Esophagus muscularis mucosa (tissue), 4 donors: Measurements from ENCODE around the gene CCNY. TPM values are rescaled to one million over a fixed set of nuclear protein-coding genes. Genes with fewer than 3 reads are reported as not detected.

Experiments
- DNase-seq: peaks from one replicate; pipeline ENCODE4 v3.0.0-alpha.2; 2017; ENCODE audit errors: extremely low spot score
- H3K27ac ChIP-seq, 4 donors: fragments of 200-600 bp; sonication (generic); replicated peaks in 1 of 4; 1 replicate in 3 of 4; 2 replicates in 1 of 4; pipeline ENCODE4 v1.5.1; 2016 to 2019; ENCODE audit warnings: mild to moderate bottlenecking in 1 of 4
- H3K27me3 ChIP-seq, 4 donors: fragments of 200-600 bp; sonication (generic); one replicate each; pipeline versions ENCODE4 v1.5.1 to v1.6.0; 2016 to 2019
- H3K36me3 ChIP-seq, 4 donors: fragments of 200-600 bp; sonication (generic); one replicate each; pipeline ENCODE4 v1.5.1; 2016 to 2019
- H3K4me1 ChIP-seq, 4 donors: fragments of 200-600 bp; sonication (generic); one replicate each; pipeline ENCODE4 v1.5.1; 2016 to 2019
- H3K4me3 ChIP-seq, 4 donors: fragments of 200-600 bp; sonication (generic); 1 replicate in 2 of 4; 2 replicates in 2 of 4; pipeline ENCODE4 v1.5.1; 2016 to 2019; ENCODE audit warnings: mild to moderate bottlenecking in 4 of 4, moderate library complexity in 1 of 4
- H3K9me3 ChIP-seq, 4 donors: fragments of 200-600 bp; sonication (generic); 1 replicate in 3 of 4; 2 replicates in 1 of 4; pipeline ENCODE4 v1.5.1; 2016 to 2019
- CTCF ChIP-seq, 3 experiments: fragments of 200-600 bp in 2 of 3; fragments of 450-650 bp in 1 of 3; sonication (generic) in 2 of 3; IDR thresholded peaks; one replicate each; pipeline ENCODE4 v1.5.1; 2017 to 2019; ENCODE audit warnings: antibody characterized with exemption in 3 of 3, mild to moderate bottlenecking in 2 of 3, moderate library complexity in 1 of 3
- EP300 ChIP-seq: sonication (generic); formaldehyde crosslinking; IDR thresholded peaks from one replicate; pipeline ENCODE4 v1.6.1; 2017; ENCODE audit warnings: antibody characterized with exemption
- POLR2A ChIP-seq: fragments of 450-650 bp; IDR thresholded peaks from one replicate; pipeline ENCODE4 v1.6.1; 2017; ENCODE audit warnings: antibody characterized with exemption, moderate library complexity, mild to moderate bottlenecking, low read depth
- POLR2AphosphoS5 ChIP-seq, 2 donors: sonication (generic); formaldehyde crosslinking; IDR thresholded peaks; one replicate each; pipeline ENCODE4 v1.6.1; 2017; ENCODE audit warnings: antibody characterized with exemption in 2 of 2
- WGBS: methylation state at CpG from one replicate; pipeline ENCODE4 v1.1.5; 2018; 5-methylcytosine and 5-hydroxymethylcytosine counted together
- intact Hi-C: fragments of 100-400 bp; cut with DNase I; formaldehyde crosslinking; loops from one replicate; pipeline ENCODE4 v1.15.1; 2023
- total RNA-seq, 4 donors: library from RNA; depleted of rRNA; stranded (reverse); fragments of >200 nt; gene quantifications; one replicate each; pipeline versions ENCODE4 v1.1.0 to v1.2.1, GENCODE V29; 2016

The CCNY gene
- total RNA-seq, 4 donors from 2014 or later = 36.6 to 53.5 (median 47.0) TPM

DNA sequence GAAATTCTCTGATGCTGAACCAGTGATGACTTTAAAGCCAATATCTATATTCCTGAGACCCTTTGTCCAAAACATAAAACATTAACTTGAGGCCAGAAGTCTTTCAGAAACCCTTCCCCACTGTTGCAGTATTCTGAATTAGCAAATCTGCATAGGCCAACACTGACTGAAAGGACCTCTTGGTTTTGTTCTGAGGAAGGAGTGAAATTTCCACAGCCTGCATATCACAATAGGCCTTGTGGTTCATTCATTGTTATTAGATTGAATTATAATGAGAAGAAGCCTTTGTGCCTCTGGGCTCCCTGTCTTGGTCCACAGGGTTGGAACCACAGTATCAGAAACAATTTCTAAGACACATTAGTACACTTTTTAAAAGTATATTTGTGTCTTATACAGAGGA is 90.3 kb downstream of the CCNY start:
- intact Hi-C loops = no loop called here
- no peak for DNase-seq
- H3K36me3 ChIP-seq = no peaks in the 10 kb centered on the region
- no peaks in the 10 kb centered on the region for H3K27me3 ChIP-seq
- no peak overlapping the region for H3K4me3 ChIP-seq
- no peaks in the 10 kb centered on the region for H3K9me3 ChIP-seq
- peaks cover 41 to 57% (median 46%) of the 10 kb centered on the region in 4 donors for H3K4me1 ChIP-seq
- no peak overlapping the region for H3K27ac ChIP-seq
- TF ChIP-seq POLR2AphosphoS5 (IDR thresholded peaks at IDR 0.05) (no peak), EP300 (no peak), CTCF (IDR thresholded peaks at IDR 0.05) (no peak), POLR2A (no peak)

DNA sequence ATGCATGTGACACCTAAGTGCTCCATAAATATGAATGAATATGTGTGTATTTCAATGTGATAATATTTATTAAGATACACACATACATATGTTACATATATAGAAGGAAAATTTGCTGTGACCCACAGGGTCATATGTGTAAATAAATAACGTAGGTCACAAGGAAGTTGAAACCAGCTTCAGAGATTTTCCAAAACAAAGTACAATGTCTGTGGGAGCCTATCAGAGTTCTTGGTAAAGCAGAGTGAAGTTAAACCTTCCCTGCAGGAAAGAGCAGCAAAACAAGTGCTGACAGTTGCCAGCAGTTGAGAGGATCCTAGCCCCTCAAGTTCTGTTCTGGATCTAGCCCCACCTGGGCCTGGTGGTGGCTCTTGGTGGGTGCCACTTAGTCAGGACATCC is 91.2 kb downstream of the CCNY start:
- Histone ChIP-seq H3K27ac (no peak overlapping the region), H3K9me3 (no peaks in the 10 kb centered on the region), H3K4me1 (peaks cover 32 to 53% (median 42%) of the 10 kb centered on the region in 4 donors), H3K4me3 (no peak overlapping the region), H3K36me3 (no peaks in the 10 kb centered on the region), H3K27me3 (no peaks in the 10 kb centered on the region)
- intact Hi-C loops = no loop called here
- no peak for DNase-seq
- TF ChIP-seq POLR2AphosphoS5 (IDR thresholded peaks at IDR 0.05) (no peak), CTCF (IDR thresholded peaks at IDR 0.05) (no peak), EP300 (no peak), POLR2A (no peak)
- 71% methylated on average over 1 of the region's 1 CpG for WGBS

DNA sequence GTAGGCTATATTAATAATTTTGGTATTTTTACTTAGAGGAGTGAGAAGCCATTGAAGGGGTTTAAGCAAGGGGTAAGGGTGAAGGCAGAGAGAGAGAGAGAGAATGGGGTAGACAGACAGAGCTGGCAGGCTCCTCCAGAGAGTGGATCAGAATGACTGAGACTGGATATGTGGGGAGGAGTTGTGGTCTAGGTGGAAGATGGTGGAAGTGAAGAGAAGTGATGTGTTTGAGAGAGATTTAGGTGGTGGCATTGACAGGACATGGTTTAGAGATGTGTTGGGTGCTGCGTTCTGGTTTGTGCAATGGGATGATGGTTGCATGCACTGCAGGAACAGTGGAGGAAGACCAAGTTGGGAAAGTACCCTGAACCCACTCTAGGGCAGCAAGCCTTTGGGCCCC is 92.2 kb downstream of the CCNY start:
- no peaks in the 10 kb centered on the region for H3K36me3 ChIP-seq
- no peaks in the 10 kb centered on the region for H3K27me3 ChIP-seq
- H3K4me1 ChIP-seq = peaks cover 24 to 45% (median 35%) of the 10 kb centered on the region in 4 donors
- H3K27ac ChIP-seq = no peak overlapping the region
- intact Hi-C loops = no loop called here
- no peaks in the 10 kb centered on the region for H3K9me3 ChIP-seq
- 93% methylated on average over 1 of the region's 1 CpG for WGBS
- TF ChIP-seq POLR2AphosphoS5 (IDR thresholded peaks at IDR 0.05) = no peak
- DNase-seq = no peak
- H3K4me3 ChIP-seq = no peak overlapping the region

DNA sequence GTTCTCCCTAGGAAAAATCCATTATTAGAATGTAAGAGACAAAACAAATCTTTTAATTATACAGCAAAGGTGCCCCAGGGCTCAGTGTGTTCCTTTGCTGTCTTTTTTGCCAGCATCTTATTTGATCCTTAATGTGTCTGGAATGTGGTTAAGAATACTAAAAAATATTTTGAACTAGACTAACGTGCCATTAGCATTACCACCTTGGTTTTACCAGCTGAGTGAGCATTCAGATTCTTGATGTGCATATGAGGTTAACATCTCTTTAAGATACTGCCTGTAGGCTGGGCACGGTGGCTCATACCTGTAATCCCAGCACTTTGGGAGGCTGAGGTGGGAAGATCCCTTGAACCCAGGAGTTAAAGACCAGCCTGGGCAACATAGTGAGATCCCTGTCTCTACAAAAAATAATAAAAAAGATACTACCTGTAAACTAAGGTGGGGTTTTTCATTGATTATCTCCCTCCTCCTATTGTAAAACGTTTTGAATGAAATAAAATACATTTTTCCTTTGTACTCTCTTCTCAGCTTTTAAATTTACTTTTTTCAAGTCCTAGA is 96.6 kb downstream of the CCNY start:
- Histone ChIP-seq H3K36me3 (no peaks in the 10 kb centered on the region), H3K4me1 (peaks cover 0 to 23% (median 6%) of the 10 kb centered on the region in 4 donors), H3K27me3 (no peaks in the 10 kb centered on the region), H3K27ac (no peak overlapping the region), H3K4me3 (no peak overlapping the region), H3K9me3 (no peaks in the 10 kb centered on the region)
- TF ChIP-seq POLR2A = no peak
- no peak for TF ChIP-seq POLR2AphosphoS5 (IDR thresholded peaks at IDR 0.05)
- TF ChIP-seq CTCF (IDR thresholded peaks at IDR 0.05) = no peak
- TF ChIP-seq EP300 = no peak
- intact Hi-C loops = no loop called here
- no peak for DNase-seq
- WGBS = 83% methylated on average over 3 of the region's 3 CpGs

- no peak for DNase-seq
- WGBS = 83% methylated on average over 7 of the region's 7 CpGs
- H3K27me3 ChIP-seq = no peaks in the 10 kb centered on the region
- peaks cover 0 to 4% (median 0%) of the 10 kb centered on the region in 4 donors for H3K9me3 ChIP-seq
- intact Hi-C loops = no loop called here
- no peak for TF ChIP-seq POLR2AphosphoS5 (IDR thresholded peaks at IDR 0.05)
- TF ChIP-seq POLR2A = no peak
- TF ChIP-seq CTCF (IDR thresholded peaks at IDR 0.05) = no peak
- TF ChIP-seq EP300 = no peak
- H3K4me1 ChIP-seq = peaks cover 0 to 19% (median 6%) of the 10 kb centered on the region in 4 donors
- H3K4me3 ChIP-seq = no peak overlapping the region
- H3K27ac ChIP-seq = no peak overlapping the region
- no peaks in the 10 kb centered on the region for H3K36me3 ChIP-seq
Observed at GRCh38 chr10:35433851-35434426, 97.6 kb downstream of the CCNY start.
